ENCODE measurements around the gene FOXO4.

Gene FOXO4

GRCh38 chrX:71106427-71106826 lies 10.8 kb downstream of the FOXO4 start, which contains the start of gene CXorf65:
Gene CXorf65, minus strand, starts transcription at chrX:71106740. Its CDS starts 184 bp downstream, at chrX:71106556.
- H3K4me3 ChIP-seq (replicated peaks in 1 of 2; ENCODE audit: low read depth in 2 of 2, low read length in 2 of 2), result no peak within 1 kb of the TSS
- no peak for TF ChIP-seq CTCF (IDR thresholded peaks at IDR 0.05; ENCODE audit: low read depth, low read length)
- DNase-seq (ENCODE audit: low read depth in 2 of 2), result no peak

- DNase-seq (ENCODE audit: low read depth in 2 of 2), result no peak
- H3K4me3 ChIP-seq (replicated peaks in 1 of 2; ENCODE audit: low read depth in 2 of 2, low read length in 2 of 2), result no peak overlapping the region
Measured at GRCh38 chrX:71107245-71107644, 11.6 kb downstream of the FOXO4 start.

GRCh38 chrX:71107762-71108360 lies 12.2 kb downstream of the FOXO4 start:
- TF ChIP-seq CTCF (IDR thresholded peaks at IDR 0.05; ENCODE audit: low read depth, low read length), result no peak
- no peak for DNase-seq (ENCODE audit: low read depth in 2 of 2)
- H3K4me3 ChIP-seq (replicated peaks in 1 of 2; ENCODE audit: low read depth in 2 of 2, low read length in 2 of 2), result no peak overlapping the region

More at GRCh38 chrX:71107245-71107644, 11.6 kb downstream of the FOXO4 start:
- TF ChIP-seq CTCF (IDR thresholded peaks at IDR 0.05; ENCODE audit: low read depth, low read length), result no peak

DNA sequence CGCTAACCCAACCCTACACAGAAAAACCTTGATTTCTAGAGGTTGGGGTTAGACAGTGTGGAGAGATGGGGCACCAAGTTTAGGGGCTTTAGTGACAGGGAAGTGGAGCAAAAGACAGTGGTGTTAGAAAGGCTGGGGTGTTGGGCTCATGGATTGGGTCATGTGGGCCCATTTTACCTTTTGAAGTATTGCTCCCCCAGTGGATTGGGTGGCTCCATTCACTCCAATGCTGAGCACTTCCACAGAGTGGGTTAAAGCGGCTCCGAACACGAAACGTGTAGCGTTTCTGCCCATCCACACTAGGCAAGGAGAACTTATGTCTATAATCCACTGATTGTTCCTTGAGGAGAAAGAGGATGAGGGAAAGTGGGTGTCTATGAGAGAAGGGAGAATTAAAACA lies 13.4 kb downstream of the FOXO4 start:
- no peak overlapping the region for H3K4me3 ChIP-seq (replicated peaks in 1 of 2; ENCODE audit: low read depth in 2 of 2, low read length in 2 of 2)
- no peak for TF ChIP-seq CTCF (IDR thresholded peaks at IDR 0.05; ENCODE audit: low read depth, low read length)
- DNase-seq (ENCODE audit: low read depth in 2 of 2), result no peak

DNA sequence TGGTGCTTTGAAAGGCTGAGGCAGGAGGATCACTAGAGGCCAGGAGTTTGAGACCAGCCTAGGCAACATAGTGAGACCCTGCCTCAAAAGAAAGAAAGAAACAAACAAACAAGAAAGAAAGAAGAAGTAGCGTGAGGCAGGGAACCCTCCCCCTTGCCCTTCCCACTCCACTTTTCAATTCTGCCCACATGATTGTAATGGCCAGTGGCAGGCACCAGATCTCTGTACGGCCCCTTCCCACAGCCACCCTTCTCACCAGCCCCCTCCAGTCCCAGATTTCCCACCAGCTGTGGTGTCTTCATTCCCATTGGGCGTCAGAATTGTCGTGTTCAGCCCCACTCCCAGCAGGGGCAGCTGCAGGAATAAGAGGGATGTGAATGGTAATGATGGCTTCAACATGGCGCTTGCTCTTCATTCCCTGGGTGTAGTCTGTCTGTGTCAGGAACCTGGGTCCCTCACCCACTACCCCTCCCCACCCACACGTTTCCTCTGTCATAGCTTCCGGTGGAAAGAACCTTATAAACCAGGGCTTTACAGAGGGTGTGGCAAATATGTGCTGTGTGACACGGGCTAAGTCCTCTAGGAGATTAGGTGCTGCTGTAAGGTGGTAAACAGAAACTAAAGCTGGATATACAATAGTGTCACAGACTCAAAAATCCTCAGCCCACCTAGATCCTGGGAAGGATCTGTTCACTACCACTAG lies 15.6 kb downstream of the FOXO4 start, which contains the start of gene IL2RG:
IL2RG (minus strand) TSS at position 437 of the 703 bp plus-strand sequence; CDS start at position 399, 38 bp downstream.
- DNase-seq (ENCODE audit: low read depth in 2 of 2), result no peak
- no peak within 1 kb of the TSS for H3K4me3 ChIP-seq (replicated peaks in 1 of 2; ENCODE audit: low read depth in 2 of 2, low read length in 2 of 2)
- no peak for TF ChIP-seq CTCF (IDR thresholded peaks at IDR 0.05; ENCODE audit: low read depth, low read length)

DNA sequence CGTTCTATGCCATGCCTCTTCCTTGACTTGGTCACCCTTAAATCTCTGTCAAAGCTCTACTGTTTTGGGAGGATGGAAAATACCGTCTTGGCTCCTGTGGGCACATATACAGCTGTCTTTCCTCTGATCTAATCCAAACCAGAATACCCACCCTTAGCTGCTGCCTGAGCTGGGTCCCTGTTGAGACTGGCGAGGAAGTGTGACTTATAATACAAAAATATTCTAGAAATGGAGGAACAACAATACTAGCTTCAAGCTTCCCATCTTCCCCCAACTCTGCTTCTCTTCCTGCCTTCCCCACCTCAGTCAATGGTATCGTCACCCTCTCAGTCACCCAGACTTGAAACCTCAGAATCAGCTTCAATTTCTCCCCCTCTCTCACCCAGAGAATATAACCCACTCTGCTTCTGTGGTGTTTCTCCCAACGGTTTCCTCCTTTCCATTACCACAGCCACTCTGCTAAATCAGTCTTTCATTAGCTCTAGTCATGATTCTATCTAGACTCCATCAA lies 16.3 kb downstream of the FOXO4 start:
- H3K4me3 ChIP-seq (replicated peaks in 1 of 2; ENCODE audit: low read depth in 2 of 2, low read length in 2 of 2), result no peak overlapping the region

More for the DNA sequence above, 16.3 kb downstream of the FOXO4 start:
- TF ChIP-seq CTCF (IDR thresholded peaks at IDR 0.05; ENCODE audit: low read depth, low read length), result no peak
- no peak for DNase-seq (ENCODE audit: low read depth in 2 of 2)

All from cardiac fibroblast (primary cell).